K562 (cell line): ENCODE measurements around the gene SLC39A11. TPM values are rescaled to one million over a fixed set of nuclear protein-coding genes. Genes with fewer than 3 reads are reported as not detected.

ENCODE experiments used
- ATAC-seq: fragments of 200-7000 bp; cut with Tn5 transposase; 3 replicates; pipeline ENCODE4 v1.9.1; 2020; ENCODE audit warnings: moderate library complexity
- BruUV-seq: library from RNA; stranded (reverse); fragments of 400-500 nt; replicated peaks from 2 replicates; lab custom pipeline; 2021; lab: Mats Ljungman, UMichigan
- CTCF ChIA-PET: fragments of 300-600 bp; formaldehyde crosslinking; extraction: SDS; loops from one replicate; lab custom pipeline; 2021; ENCODE audit warnings: low intra/inter-chr PET ratio; lab: Yijun Ruan, JAX
- POLR2A ChIA-PET: fragments of 300-600, 350-650 bp; sonication (Branson Sonifier 250); formaldehyde crosslinking; extraction: SDS; loops from one replicate; lab custom pipeline; 2021; ENCODE audit warnings: antibody characterized with exemption, inconsistent platforms; lab: Yijun Ruan, JAX
- DNase-seq, 4 experiments: peaks; one replicate each; pipeline versions ENCODE4 v3.0.0 to v3.0.0-alpha.2; 2011 to 2018; ENCODE audit warnings: low spot score in 3 of 4, mixed read lengths in 3 of 4; ENCODE audit errors: extremely low read depth in 1 of 4
- FAIRE-seq: peaks from 2 replicates; lab custom pipeline; 2011; peaks lifted over from hg19 to GRCh38; lab: Jason Lieb, UNC
- H2AFZ ChIP-seq: 2 replicates; pipeline ENCODE4 v1.6.0; 2011; ENCODE audit warnings: low read depth, low read length, control low read depth, inconsistent platforms
- H3K27ac ChIP-seq: fragments of 200-600 bp; 3 replicates; pipeline ENCODE4 v1.8.0; 2011; ENCODE audit warnings: low read depth, mild to moderate bottlenecking, control low read depth, inconsistent platforms, low read length, moderate library complexity, mixed read lengths; ENCODE audit errors: extremely low read depth
- H3K27me3 ChIP-seq, 2 experiments: fragments of 300-600 bp in 1 of 2; 2 replicates in 1 of 2; 3 replicates in 1 of 2; pipeline versions ENCODE4 v1.6.0 to v1.8.0; 2011; ENCODE audit warnings: inconsistent platforms in 2 of 2, low read length in 2 of 2, mild to moderate bottlenecking in 1 of 2, mixed read lengths in 1 of 2, moderate library complexity in 1 of 2; ENCODE audit not compliant: control insufficient read depth in 2 of 2, insufficient read depth in 2 of 2
- H3K36me3 ChIP-seq: fragments of 300-600 bp; 3 replicates; pipeline ENCODE4 v1.8.0; 2011; ENCODE audit warnings: mild to moderate bottlenecking, low read length, inconsistent platforms; ENCODE audit not compliant: control insufficient read depth, insufficient read depth
- H3K4me1 ChIP-seq, 2 experiments: fragments of 200-600 bp in 1 of 2; replicated peaks in 1 of 2; 2 replicates in 1 of 2; 3 replicates in 1 of 2; pipeline versions ENCODE4 v1.5.1 to v1.8.0; 2011; ENCODE audit warnings: inconsistent platforms in 2 of 2, low read length in 2 of 2, mild to moderate bottlenecking in 1 of 2, mixed read lengths in 1 of 2, moderate library complexity in 1 of 2; ENCODE audit not compliant: control insufficient read depth in 2 of 2, insufficient read depth in 2 of 2
- H3K4me2 ChIP-seq: 2 replicates; pipeline ENCODE4 v1.6.1; 2011; ENCODE audit warnings: low read length, control low read depth, inconsistent platforms, mixed read lengths; ENCODE audit not compliant: insufficient read depth
- H3K4me3 ChIP-seq: fragments of 200-600 bp; sonication (generic), shearing (Covaris generic); 2 replicates; pipeline ENCODE4 v1.5.1; 2016; ENCODE audit warnings: control low read depth, inconsistent platforms
- H3K79me2 ChIP-seq: fragments of 200-600 bp; 3 replicates; pipeline ENCODE4 v1.8.0; 2011; ENCODE audit warnings: low read length, inconsistent platforms; ENCODE audit not compliant: control insufficient read depth, insufficient read depth
- H3K9ac ChIP-seq, 2 experiments: 2 replicates each; pipeline versions ENCODE4 v1.6.0 to v1.6.1; 2011; ENCODE audit warnings: low read depth in 2 of 2, low read length in 2 of 2, control low read depth in 1 of 2, inconsistent platforms in 1 of 2, mild to moderate bottlenecking in 1 of 2, mixed read lengths in 1 of 2; ENCODE audit not compliant: insufficient read depth in 1 of 2
- H3K9me1 ChIP-seq: one replicate; pipeline ENCODE4 v1.6.0; 2011; ENCODE audit warnings: inconsistent platforms, mild to moderate bottlenecking, low read length, moderate library complexity; ENCODE audit not compliant: control insufficient read depth, insufficient read depth
- H3K9me3 ChIP-seq: replicated peaks from 2 replicates; pipeline ENCODE4 v1.5.1; 2011; ENCODE audit warnings: low read depth, low read length, inconsistent platforms; ENCODE audit not compliant: control insufficient read depth, insufficient read depth
- H4K20me1 ChIP-seq: replicated peaks from 2 replicates; pipeline ENCODE4 v1.6.1; 2011; ENCODE audit warnings: low read length, inconsistent platforms, mixed read lengths; ENCODE audit not compliant: control insufficient read depth, insufficient read depth
- ELF4 ChIP-seq: fragments of 450-650 bp; formaldehyde crosslinking; IDR thresholded peaks from 2 replicates; pipeline ENCODE4 v1.4.0; 2022; ENCODE audit warnings: missing genetic modification characterization
- MAZ ChIP-seq, 2 experiments: fragments of 450-650 bp in 1 of 2; sonication (generic) in 1 of 2; formaldehyde crosslinking; IDR thresholded peaks in 1 of 2; conservative IDR thresholded peaks in 1 of 2; 2 replicates each; pipeline versions ENCODE4 v1.4.0 to v1.5.0; 2020; ENCODE audit warnings: mild to moderate bottlenecking in 1 of 2, missing genetic modification reagents in 1 of 2
- SMAD4 ChIP-seq: fragments of 250-450 bp; sonication (Bioruptor Pico); conservative IDR thresholded peaks from 2 replicates; pipeline ENCODE4 v1.8.0; 2021; ENCODE audit warnings: inconsistent platforms, mild to moderate bottlenecking, moderate library complexity
- ZFP91 ChIP-seq: sonication (generic); formaldehyde crosslinking; IDR thresholded peaks from 2 replicates; pipeline ENCODE4 v1.8.0; 2022; ENCODE audit warnings: mild to moderate bottlenecking, missing genetic modification reagents
- ZNF644 ChIP-seq: fragments of 200-800 bp; sonication (Bioruptor generic); IDR thresholded peaks from 2 replicates; pipeline ENCODE4 v1.6.1; 2016; ENCODE audit warnings: low read depth, missing genetic modification characterization, missing compliant biosample characterization
- WGBS: fragments of 100-300 bp; shearing (Covaris generic); methylation state at CpG from one replicate; pipeline ENCODE4 v1.1.6; 2016; ENCODE audit warnings: low coverage, mixed read lengths; ENCODE audit not compliant: insufficient coverage; ENCODE audit errors: missing lambda C conversion rate; 5-methylcytosine and 5-hydroxymethylcytosine counted together
- in situ Hi-C: fragments of 300-500 bp; cut with MboI; formaldehyde crosslinking; loops from 4 replicates; pipeline ENCODE4 v1.15.0; 2018; ENCODE audit warnings: inconsistent platforms, mixed read lengths
- intact Hi-C: fragments of 100-400 bp; cut with micrococcal nuclease; formaldehyde crosslinking; loops from 2 replicates; pipeline ENCODE4 v1.14.2; 2022
- polyA plus RNA-seq, 8 experiments: library from polyadenylated mRNA; depleted of rRNA in 4 of 8; stranded (reverse) in 5 of 8; unstranded in 3 of 8; fragments of >200 nt; fragmentation: Nextera tagmentation in 2 of 8; fragmentation: Illumina TruSeq in 1 of 8; extraction: Ambion mirVana in 2 of 8; extraction: Trizol in 1 of 8; gene quantifications; 2 replicates each; pipeline versions ENCODE4 v1.2.1 to v1.2.3, GENCODE V29; 2011 to 2014; ENCODE audit warnings: inconsistent platforms in 1 of 8, missing spikeins in 1 of 8
- total RNA-seq, 7 experiments: library from RNA; depleted of rRNA in 6 of 7; stranded (reverse); fragments of >200 nt in 6 of 7; fragmentation: Illumina TruSeq in 2 of 7; extraction: Trizol in 2 of 7; gene quantifications; 2 replicates each; pipeline versions ENCODE4 v1.2.1 to v1.2.3, GENCODE V29; 2011 to 2021; ENCODE audit warnings: low replicate concordance in 1 of 7

Gene SLC39A11
- total and polyA plus RNA-seq, 9 of the 15 experiments (the other 6 are each of a cell fraction or from before 2014, with no cell fraction given): 10.5 to 26.4 (median 13.4) TPM

DNA sequence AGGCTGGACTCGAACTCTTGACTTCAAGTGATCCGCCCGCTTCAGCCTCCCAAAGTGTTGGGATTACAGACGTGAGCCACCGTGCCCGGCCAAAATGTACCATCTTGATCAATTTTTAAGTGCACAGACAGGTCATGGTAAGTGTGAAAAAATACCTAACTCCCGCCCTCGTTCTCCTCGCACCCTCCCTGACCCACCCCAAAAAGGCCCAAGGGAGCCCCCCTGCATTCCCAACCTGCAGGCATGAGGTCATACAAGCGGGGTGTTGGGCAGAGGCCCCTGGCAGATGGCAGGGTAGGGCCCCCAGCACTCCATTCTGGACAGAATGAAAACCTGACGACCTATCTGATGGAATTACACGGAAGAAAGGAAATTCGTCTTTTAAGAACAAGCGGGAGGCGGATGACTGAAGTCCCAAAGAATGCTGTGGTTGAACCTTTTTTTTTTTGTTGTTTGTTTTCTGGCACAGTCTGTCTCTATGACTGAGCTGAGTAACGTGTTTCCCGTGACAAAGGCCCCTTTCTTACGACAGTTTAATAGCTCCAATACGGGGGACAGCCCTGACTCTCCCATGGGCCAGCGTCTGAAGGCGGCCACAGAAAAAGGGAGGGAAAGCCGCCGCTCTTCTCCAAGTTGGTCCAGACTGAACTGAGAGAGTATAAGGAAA is 376.4 kb downstream of the SLC39A11 start:
- in situ Hi-C loops (no loop called here), intact Hi-C loops (no loop called here)
- WGBS: 68% methylated on average over 23 of the region's 23 CpGs
- Histone ChIP-seq H4K20me1 (no peaks in the 10 kb centered on the region), H3K9me1 (no peaks in the 10 kb centered on the region), H3K4me3 (no peak overlapping the region), H3K4me2 (no peak overlapping the region), H3K9me3 (no peaks in the 10 kb centered on the region), H3K27me3 (no peaks in the 10 kb centered on the region), H2AFZ (no peak overlapping the region), H3K9ac (no peak overlapping the region), H3K27ac (no peak overlapping the region), H3K4me1 (no peaks in the 10 kb centered on the region), H3K36me3 (no peaks in the 10 kb centered on the region), H3K79me2 (no peaks in the 10 kb centered on the region)
- TF ChIP-seq MAZ (CRISPR knock-in tag; conservative IDR thresholded peaks at IDR 0.05 in 1 of 2, IDR thresholded peaks at IDR 0.05 in 1 of 2) (no peak), ELF4 (CRISPR knock-in tag) (no peak), ZNF644 (tag) (no peak), ZFP91 (CRISPR knock-in tag) (no peak), SMAD4 (no peak)
- FAIRE-seq: no peak
- BruUV-seq: no TSS peak
- ATAC-seq: no peak
- CTCF ChIA-PET: no interaction called here
- POLR2A ChIA-PET: no interaction called here
- DNase-seq: no peak
